Stimulated activated CD4-positive, alpha-beta T cell treated with anti-CD3 and anti-CD28 coated beads, Interleukin-4, amount 100 ng/mL, for 1 hour (primary cell): ENCODE results near the gene ZNF346.

Experiments
- DNase-seq: peaks from one replicate; pipeline ENCODE4 v3.0.0-alpha.2; 2020

The ZNF346 gene

DNA sequence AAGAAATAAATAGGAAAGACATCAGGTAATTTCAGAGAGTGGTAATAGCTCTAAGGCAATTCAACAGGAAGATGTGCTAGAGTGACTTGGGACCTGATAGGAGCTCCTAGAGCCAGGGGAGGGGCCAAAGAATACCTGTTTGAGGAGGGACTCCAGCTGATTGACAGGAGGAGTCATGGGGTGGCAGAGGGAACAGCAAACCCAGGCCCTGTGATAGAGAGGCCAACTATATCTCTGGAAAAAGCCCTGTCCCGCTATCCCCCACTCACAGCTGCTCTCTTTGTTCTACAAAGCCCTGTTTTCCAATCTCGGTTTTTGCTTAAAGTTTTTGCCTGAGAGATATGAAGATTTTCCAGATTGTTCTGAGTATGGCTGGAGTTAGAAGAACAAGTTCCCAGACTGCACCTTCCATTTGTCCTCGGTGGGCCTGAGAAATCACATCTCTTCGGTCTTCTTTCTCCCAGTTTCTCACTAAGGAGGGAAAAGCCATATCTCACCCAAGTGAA lies 102.0 kb downstream of the ZNF346 start:
- no peak for DNase-seq

DNA sequence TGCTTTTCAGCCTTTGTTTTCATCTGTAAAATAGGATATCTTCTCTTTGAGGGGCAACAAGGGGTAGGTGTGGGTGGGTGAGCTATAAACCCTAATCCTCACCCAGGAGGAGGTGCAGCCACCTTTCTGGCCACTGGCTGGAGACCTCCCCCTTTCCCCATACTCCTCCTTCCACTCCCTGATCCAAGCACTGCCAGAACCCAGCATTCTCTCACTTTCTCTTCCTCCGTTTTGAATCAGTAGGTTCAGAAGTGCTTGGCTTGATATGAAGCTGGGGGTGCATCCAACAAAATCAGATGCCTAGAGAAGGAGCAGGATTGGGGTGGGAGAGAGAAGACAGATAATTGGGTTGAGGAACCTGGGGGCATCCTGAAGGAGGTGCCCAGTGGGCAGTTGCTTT lies 104.3 kb downstream of the ZNF346 start:
- no peak for DNase-seq

DNA sequence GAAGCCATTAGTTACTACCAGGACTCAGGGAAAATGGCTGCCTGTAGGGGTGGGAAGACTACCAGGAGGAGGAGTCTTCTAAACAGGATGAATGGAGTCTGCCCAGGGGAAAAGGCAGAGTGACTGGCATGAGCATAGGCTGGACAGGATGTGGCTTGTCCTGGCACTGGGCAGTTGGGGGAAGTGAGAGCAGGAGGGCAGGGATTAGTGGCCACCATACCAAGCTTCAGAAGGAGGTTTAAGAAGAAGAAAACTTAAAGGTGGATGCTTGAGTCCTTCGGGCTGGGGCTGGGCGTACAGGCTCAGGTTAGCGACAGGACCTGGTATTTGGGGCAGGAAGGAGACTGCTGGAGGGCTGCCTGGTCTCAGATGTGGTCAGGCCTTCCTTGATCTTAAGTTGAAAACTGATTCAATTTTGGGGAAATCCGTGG lies 106.1 kb downstream of the ZNF346 start:
- no peak for DNase-seq

DNA sequence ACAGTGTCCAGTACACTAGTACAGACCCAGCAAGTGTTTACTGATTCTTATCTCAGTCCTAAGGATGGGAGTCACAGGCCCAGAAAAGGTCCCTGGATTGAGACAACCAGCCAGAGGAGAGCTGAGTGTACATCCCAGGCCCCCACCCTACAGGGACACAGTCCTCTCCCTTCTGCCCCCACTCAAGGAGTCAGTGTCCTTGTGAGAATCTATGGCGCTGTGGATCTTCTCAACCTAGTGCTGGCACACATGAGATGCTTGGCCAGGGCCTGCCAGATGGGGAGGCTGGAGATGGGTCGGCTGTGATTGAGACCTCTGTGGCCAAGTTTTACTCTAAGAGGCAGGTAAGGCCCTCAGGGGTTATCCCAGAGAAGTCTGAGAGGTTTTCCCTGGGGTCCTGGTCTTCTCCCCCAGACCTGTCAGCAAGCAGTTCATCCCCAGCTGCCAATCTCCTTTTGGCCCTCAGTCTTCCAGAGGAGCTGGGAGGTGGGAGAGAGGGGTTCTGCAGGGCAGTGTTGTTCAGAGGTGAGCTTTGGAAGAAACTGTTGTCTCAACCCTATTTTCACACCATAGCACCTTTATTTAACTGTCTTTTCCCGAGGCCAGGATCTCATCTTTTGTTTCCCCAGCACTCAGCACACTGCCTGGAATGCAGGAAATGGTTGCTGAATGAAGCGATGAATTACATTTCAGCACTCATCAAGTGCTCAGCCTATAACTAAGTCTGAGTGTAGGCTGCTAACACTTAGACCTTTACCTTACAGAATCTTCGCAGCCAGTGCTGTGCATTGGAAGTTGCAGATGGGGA lies 107.9 kb downstream of the ZNF346 start:
- DNase-seq: no peak
